Neural progenitor cell (in vitro differentiated cells): Measurements from ENCODE around the gene FAF1. TPM values are rescaled to one million over a fixed set of nuclear protein-coding genes. Genes with fewer than 3 reads are reported as not detected.

Experiments used
- DNase-seq: peaks from one replicate; pipeline ENCODE4 v3.0.0-alpha.2; 2016; ENCODE audit warnings: low spot score
- H2AFZ ChIP-seq: fragments of 200-600 bp; sonication (generic); replicated peaks from 2 replicates; pipeline ENCODE4 v1.6.1; 2016; ENCODE audit warnings: antibody characterized with exemption
- H3F3A ChIP-seq: fragments of 200-600 bp; sonication (generic); 2 replicates; pipeline ENCODE4 v1.6.1; 2016; ENCODE audit warnings: antibody characterized with exemption, low read depth
- H3K27ac ChIP-seq: fragments of 200-600 bp; sonication (generic); 2 replicates; pipeline ENCODE4 v1.5.1; 2016; ENCODE audit warnings: mild to moderate bottlenecking
- H3K27me3 ChIP-seq: fragments of 200-600 bp; sonication (generic); 2 replicates; pipeline ENCODE4 v1.6.1; 2016; ENCODE audit warnings: mild to moderate bottlenecking, moderate library complexity
- H3K36me3 ChIP-seq: fragments of 200-600 bp; sonication (generic); 2 replicates; pipeline ENCODE4 v1.5.1; 2016
- H3K4me1 ChIP-seq: fragments of 200-600 bp; sonication (generic); 2 replicates; pipeline ENCODE4 v1.6.1; 2016; ENCODE audit warnings: mixed run types
- H3K4me2 ChIP-seq: fragments of 200-600 bp; sonication (generic); 2 replicates; pipeline ENCODE4 v1.6.1; 2016
- H3K4me3 ChIP-seq: fragments of 200-600 bp; sonication (generic); 2 replicates; pipeline ENCODE4 v1.5.1; 2016
- H3K79me2 ChIP-seq: fragments of 200-600 bp; sonication (generic); 2 replicates; pipeline ENCODE4 v1.6.1; 2016; ENCODE audit warnings: low read depth
- H3K9ac ChIP-seq: fragments of 200-600 bp; sonication (generic); 2 replicates; pipeline ENCODE4 v1.6.1; 2016
- H3K9me3 ChIP-seq: fragments of 200-600 bp; sonication (generic); 2 replicates; pipeline ENCODE4 v1.5.1; 2016; ENCODE audit warnings: low read depth
- H4K20me1 ChIP-seq: fragments of 200-600 bp; sonication (generic); 2 replicates; pipeline ENCODE4 v1.6.1; 2016; ENCODE audit warnings: low read depth
- H3K27ac Mint-ChIP-seq: 3 replicates; pipeline ENCODE4 v1.8.0; 2021; ENCODE audit warnings: mixed read lengths
- H3K27me3 Mint-ChIP-seq: 2 replicates; pipeline ENCODE4 v1.8.0; 2022; ENCODE audit warnings: low read depth, mild to moderate bottlenecking, inconsistent platforms, moderate library complexity, mixed read lengths; ENCODE audit not compliant: insufficient read depth
- H3K36me3 Mint-ChIP-seq: 3 replicates; pipeline ENCODE4 v1.8.0; 2021; ENCODE audit warnings: mixed read lengths
- H3K4me1 Mint-ChIP-seq: 3 replicates; pipeline ENCODE4 v1.8.0; 2021; ENCODE audit warnings: mixed read lengths
- H3K4me3 Mint-ChIP-seq: 3 replicates; pipeline ENCODE4 v1.8.0; 2021; ENCODE audit warnings: mild to moderate bottlenecking, moderate library complexity, mixed read lengths
- H3K9me3 Mint-ChIP-seq: 3 replicates; pipeline ENCODE4 v1.8.0; 2020; ENCODE audit warnings: mixed read lengths
- EZH2 ChIP-seq: fragments of 200-600 bp; sonication (generic); IDR thresholded peaks from 2 replicates; pipeline ENCODE4 v1.6.1; 2017; ENCODE audit warnings: antibody characterized with exemption, mild to moderate bottlenecking, moderate library complexity
- EZH2phosphoT487 ChIP-seq: fragments of 200-600 bp; sonication (generic); IDR thresholded peaks from 2 replicates; pipeline ENCODE4 v1.6.1; 2017; ENCODE audit warnings: antibody characterized with exemption
- total RNA-seq: library from RNA; depleted of rRNA; stranded (reverse); fragments of >200 nt; gene quantifications from 2 replicates; pipeline ENCODE4 v1.2.3, GENCODE V29; 2015; ENCODE audit warnings: low replicate concordance
- TF ChIP-seq, protein P1 (sequence below): fragments of 200-600 bp; sonication (generic); IDR thresholded peaks from 2 replicates; pipeline ENCODE4 v1.5.1; 2017; ENCODE audit warnings: antibody characterized with exemption, mild to moderate bottlenecking

FAF1 gene
- total RNA-seq, 1 donor from 2014 or later, result 103 TPM

GRCh38 chr1:50780797-50781196, 179.3 kb downstream of the FAF1 start:
- peaks cover 5% of the 10 kb centered on the region for H3K4me1 Mint-ChIP-seq
- no peaks in the 10 kb centered on the region for H3K27me3 Mint-ChIP-seq

DNA sequence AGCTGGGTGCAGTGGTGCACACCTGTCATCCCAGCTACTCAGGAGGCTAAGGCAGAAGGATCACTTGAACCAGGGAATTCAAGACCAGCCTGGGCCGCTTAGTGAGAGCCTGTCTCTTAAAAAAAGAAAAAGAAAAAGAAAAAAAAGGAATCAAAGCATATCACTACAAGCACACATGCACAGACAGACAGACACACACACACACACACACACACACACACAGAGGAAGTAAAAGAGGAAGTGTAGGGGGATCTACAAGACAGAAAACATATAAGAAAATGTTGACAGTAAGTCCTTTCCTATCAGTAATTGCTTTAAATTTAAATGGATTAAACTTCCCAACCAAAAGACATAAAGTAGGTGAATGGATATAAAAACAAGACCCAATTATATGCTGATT, 180.3 kb downstream of the FAF1 start:
- no peak overlapping the region for H3K4me2 ChIP-seq
- H3K27ac ChIP-seq, result no peak overlapping the region
- H3K27me3 ChIP-seq, result no peaks in the 10 kb centered on the region
- DNase-seq, result no peak
- Mint-ChIP-seq H3K4me3 (no peak overlapping the region), H3K27me3 (no peaks in the 10 kb centered on the region), H3K36me3 (peaks cover 12% of the 10 kb centered on the region), H3K27ac (no peak overlapping the region), H3K4me1 (peaks cover 5% of the 10 kb centered on the region), H3K9me3 (peaks cover 6% of the 10 kb centered on the region)
- H4K20me1 ChIP-seq, result no peaks in the 10 kb centered on the region
- peaks cover 9% of the 10 kb centered on the region for H3K79me2 ChIP-seq
- H3K4me3 ChIP-seq, result no peak overlapping the region
- peaks cover 6% of the 10 kb centered on the region for H3F3A ChIP-seq
- no peaks in the 10 kb centered on the region for H3K9me3 ChIP-seq
- no peak overlapping the region for H3K9ac ChIP-seq
- no peaks in the 10 kb centered on the region for H3K36me3 ChIP-seq
- TF ChIP-seq, protein P1, sequence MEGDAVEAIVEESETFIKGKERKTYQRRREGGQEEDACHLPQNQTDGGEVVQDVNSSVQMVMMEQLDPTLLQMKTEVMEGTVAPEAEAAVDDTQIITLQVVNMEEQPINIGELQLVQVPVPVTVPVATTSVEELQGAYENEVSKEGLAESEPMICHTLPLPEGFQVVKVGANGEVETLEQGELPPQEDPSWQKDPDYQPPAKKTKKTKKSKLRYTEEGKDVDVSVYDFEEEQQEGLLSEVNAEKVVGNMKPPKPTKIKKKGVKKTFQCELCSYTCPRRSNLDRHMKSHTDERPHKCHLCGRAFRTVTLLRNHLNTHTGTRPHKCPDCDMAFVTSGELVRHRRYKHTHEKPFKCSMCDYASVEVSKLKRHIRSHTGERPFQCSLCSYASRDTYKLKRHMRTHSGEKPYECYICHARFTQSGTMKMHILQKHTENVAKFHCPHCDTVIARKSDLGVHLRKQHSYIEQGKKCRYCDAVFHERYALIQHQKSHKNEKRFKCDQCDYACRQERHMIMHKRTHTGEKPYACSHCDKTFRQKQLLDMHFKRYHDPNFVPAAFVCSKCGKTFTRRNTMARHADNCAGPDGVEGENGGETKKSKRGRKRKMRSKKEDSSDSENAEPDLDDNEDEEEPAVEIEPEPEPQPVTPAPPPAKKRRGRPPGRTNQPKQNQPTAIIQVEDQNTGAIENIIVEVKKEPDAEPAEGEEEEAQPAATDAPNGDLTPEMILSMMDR, result no peak
- TF ChIP-seq EZH2phosphoT487 (no peak), EZH2 (no peak)
- no peaks in the 10 kb centered on the region for H3K4me1 ChIP-seq
- H2AFZ ChIP-seq, result no peak overlapping the region

More at GRCh38 chr1:50780797-50781196, 179.3 kb downstream of the FAF1 start:
- Histone ChIP-seq H3K9ac (no peak overlapping the region), H4K20me1 (no peaks in the 10 kb centered on the region), H3K27me3 (no peaks in the 10 kb centered on the region), H3K4me3 (no peak overlapping the region), H3K79me2 (peaks cover 9% of the 10 kb centered on the region), H3K9me3 (no peaks in the 10 kb centered on the region), H2AFZ (no peak overlapping the region), H3K27ac (no peak overlapping the region), H3K4me1 (no peaks in the 10 kb centered on the region), H3K36me3 (no peaks in the 10 kb centered on the region), H3F3A (no peaks in the 10 kb centered on the region), H3K4me2 (no peak overlapping the region)
- TF ChIP-seq EZH2 (no peak), EZH2phosphoT487 (no peak)
- TF ChIP-seq, protein P1, result no peak
- H3K9me3 Mint-ChIP-seq, result peaks cover 6% of the 10 kb centered on the region
- H3K36me3 Mint-ChIP-seq, result peaks cover 17% of the 10 kb centered on the region
- no peak overlapping the region for H3K27ac Mint-ChIP-seq
- no peak for DNase-seq
- H3K4me3 Mint-ChIP-seq, result no peak overlapping the region

DNA sequence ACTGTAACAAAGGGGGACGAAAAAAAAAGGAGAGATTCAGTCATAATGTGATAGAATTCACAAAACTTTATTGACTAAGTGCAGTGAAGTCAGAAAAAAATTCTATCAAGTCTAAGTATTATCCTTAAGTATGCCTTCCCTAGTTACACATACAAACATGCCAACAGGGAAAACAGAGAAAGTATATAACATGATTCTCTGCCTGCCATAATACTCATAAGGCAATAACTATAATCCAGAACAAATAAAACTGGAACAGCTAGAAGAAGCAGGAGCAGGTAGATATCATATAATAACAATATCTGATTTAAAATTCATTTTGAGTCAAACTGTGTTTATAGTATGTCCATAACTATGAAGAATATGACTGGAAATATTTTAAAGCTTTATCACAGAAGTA, 184.3 kb downstream of the FAF1 start:
- no peak overlapping the region for H2AFZ ChIP-seq
- H3K4me1 Mint-ChIP-seq, result no peaks in the 10 kb centered on the region
- no peaks in the 10 kb centered on the region for H3K36me3 ChIP-seq
- H3K9ac ChIP-seq, result no peak overlapping the region
- no peaks in the 10 kb centered on the region for H3K9me3 ChIP-seq
- H3K4me1 ChIP-seq, result no peaks in the 10 kb centered on the region
- no peaks in the 10 kb centered on the region for H3K9me3 Mint-ChIP-seq
- no peak for DNase-seq
- no peaks in the 10 kb centered on the region for H3K79me2 ChIP-seq
- H3K4me3 Mint-ChIP-seq, result no peak overlapping the region
- no peak overlapping the region for H3K27ac ChIP-seq
- H4K20me1 ChIP-seq, result no peaks in the 10 kb centered on the region
- TF ChIP-seq EZH2 (no peak), EZH2phosphoT487 (no peak)
- TF ChIP-seq, protein P1, result no peak
- peaks cover 6% of the 10 kb centered on the region for H3F3A ChIP-seq
- H3K4me2 ChIP-seq, result no peak overlapping the region
- H3K36me3 Mint-ChIP-seq, result peaks cover 5% of the 10 kb centered on the region
- no peaks in the 10 kb centered on the region for H3K27me3 ChIP-seq
- H3K4me3 ChIP-seq, result no peak overlapping the region
- H3K27me3 Mint-ChIP-seq, result no peaks in the 10 kb centered on the region
- H3K27ac Mint-ChIP-seq, result no peak overlapping the region
